DMS53 treated with DMSO at 0.1 percent for 48 hours (cell line): ENCODE measurements around the gene PPARA.
"Not testable (repeated sequence)": the region's sequence is repeated elsewhere in the genome, so short reads cannot be mapped to it uniquely, and the experiment has no call there.

Source experiments
- DNase-seq: peaks from one replicate; lab custom pipeline; 2025; ENCODE audit not compliant: unreplicated experiment; lab: John Stamatoyannopoulos, UW

Gene PPARA

DNA sequence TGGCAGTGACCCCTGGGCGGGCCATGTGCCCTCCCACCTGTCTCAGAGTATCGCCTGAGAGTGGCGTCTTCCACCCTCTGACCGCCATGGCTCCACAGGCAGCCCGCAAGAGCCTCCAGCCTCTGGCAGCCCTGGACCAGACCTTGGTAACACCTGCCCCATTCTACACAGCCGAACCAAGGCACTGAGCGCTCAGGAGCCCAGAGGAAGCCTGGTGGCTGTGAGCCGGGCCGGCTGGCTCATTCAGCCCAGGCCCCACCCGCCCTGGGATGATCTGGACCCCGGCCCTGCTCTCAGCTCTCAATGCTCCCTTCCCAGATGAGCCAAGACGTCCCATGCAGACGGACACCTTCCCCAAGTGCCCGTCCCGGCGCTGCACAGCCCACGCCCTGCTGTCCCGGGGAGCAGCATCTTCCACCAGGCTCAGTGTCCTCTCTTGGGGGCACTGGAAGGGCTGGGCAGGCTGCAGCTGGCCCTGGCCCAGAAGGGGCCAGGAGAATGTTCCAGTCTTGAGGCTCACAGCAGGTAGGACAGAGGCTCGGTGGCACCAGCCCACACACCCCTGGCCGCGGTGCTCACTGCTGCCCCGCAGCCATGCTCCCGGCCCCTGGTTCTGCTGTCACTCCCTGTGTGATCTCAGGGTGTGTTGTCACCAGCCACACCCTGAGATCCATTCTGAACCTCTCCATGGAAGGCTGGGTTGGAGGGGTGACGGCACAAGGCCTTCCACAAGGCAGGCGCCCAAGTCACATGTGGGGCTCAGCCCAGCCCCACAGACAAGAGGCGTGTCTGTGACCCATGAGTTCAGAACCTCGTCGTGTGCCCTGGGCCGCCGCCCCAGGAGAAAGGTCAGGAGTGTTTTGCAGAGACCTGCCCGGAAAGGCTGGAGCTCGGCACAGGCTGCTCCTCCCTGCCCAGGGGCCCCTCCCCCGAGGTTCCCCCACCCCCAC lies 24.2 kb upstream of the PPARA start:
- DNase-seq, result no peak

DNA sequence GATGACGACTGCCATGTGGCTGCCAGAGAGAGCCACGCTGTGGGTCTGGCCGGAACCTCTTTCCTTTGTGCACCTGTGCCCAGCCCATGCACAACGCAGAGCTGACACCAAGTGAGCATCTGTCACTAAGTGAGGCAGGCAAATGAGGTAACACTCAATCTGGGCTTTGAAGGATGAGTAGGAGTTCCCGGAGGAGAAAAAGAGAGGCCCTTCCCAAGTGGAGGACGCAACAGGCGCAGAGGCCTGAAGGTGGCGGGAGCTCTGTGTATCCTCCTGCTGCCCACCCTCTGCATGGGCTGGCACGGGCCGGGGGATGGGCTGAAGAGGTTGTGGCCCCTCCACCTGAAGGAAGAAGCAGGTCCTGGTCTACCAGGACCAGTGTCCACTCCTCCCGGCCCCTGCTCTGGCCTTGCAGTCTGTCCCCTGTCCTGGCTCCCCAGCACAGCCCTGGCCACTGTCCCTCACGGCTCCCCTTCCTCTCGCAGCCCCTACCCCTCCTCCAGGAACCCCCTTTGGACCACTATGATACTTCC lies 23.4 kb upstream of the PPARA start:
- no peak for DNase-seq

DNA sequence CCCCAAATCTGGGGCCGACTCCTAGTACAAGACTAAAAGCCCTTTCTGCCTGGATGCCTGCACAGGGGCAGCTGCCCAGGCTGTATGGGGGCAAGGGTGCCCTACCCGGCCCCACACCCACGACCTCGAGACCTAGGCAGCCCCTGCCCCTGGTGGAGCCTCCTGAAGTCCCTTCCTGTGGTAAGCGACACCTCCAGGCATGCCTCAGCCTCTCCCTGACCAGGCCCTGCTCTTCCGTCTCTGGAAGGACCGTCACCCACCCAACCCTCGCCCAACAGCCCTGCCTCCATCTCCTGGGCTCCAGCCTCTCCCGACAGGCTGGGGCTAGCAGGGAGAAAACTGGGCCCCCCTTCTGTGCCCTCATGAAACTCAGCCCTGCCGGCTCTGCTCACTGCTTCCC lies 22.8 kb upstream of the PPARA start:
- no peak for DNase-seq

DNA sequence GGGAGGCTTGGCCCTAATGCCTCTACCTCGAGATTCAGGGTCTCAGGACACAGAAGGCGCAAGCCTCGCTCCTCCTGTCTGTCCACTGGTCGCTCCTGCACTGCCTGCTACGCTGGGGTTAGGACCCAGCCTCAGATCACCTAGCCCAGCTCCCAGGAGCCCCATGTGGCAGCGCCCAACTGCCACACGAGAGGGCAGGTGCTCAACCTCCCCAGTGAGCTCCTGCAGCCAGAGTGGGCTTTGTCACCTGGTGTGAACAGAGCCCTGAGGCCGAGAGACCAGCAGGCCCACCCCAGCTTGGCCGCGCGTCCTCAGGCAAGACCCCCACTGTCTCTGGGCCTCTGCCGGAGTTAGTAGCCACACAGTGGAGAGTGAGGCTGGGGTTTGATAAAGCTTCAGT lies 21.7 kb upstream of the PPARA start:
- DNase-seq, result no peak

DNA sequence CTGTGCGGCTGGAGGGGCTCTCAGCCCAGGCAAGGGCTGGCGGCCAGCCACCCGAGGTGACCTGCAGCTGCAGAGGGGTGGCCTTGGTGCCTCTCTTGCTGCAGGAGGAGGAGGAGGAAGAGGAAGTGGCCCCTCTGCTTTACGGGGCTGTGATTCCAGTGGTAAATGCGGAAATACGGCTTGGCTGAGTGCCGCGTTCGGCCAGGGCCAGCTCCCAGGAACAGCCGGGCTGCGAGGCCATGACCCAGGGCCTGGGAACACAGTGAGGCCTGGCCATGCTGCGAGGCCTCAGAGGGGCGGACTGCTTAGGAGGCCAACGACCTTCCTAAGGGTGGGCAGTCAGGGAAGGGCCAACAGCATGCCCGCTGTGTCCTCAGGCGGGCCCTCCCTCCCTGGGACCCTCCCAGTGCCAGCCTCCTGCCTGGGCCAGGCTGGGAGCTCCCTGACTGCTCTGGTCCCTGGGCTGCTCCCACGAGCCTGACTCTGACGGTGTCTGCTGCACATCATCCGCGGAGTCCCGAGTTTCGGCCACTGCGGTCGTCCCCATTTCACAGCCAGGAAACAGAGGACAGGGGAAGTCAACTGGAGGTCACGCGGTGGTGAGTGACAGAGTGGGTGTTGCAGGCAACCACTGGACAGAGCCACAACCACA lies 20.8 kb upstream of the PPARA start:
- DNase-seq, result no peak

DNA sequence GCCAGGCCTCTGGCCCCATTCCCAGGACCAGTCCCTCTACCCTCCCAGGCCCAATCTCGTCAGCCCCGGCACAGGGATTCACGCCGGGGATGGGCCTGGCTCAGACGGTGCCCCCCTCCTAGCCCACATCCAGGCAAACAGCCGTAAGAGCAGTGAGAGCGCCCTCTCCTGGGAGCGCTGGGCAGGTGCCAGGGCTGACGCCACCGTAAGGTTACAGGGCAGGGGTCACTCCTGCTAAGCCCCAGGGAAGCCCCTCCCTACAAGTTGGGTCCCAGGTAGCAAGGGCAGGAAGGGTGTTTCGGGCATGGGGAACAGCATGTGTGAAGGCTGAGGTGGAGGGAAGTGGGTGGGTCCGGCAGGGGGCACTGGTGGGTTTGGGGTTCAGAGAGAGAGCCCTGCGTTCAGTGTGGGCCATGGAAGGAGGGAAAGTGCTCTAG lies 19.2 kb upstream of the PPARA start:
- DNase-seq, result no peak

DNA sequence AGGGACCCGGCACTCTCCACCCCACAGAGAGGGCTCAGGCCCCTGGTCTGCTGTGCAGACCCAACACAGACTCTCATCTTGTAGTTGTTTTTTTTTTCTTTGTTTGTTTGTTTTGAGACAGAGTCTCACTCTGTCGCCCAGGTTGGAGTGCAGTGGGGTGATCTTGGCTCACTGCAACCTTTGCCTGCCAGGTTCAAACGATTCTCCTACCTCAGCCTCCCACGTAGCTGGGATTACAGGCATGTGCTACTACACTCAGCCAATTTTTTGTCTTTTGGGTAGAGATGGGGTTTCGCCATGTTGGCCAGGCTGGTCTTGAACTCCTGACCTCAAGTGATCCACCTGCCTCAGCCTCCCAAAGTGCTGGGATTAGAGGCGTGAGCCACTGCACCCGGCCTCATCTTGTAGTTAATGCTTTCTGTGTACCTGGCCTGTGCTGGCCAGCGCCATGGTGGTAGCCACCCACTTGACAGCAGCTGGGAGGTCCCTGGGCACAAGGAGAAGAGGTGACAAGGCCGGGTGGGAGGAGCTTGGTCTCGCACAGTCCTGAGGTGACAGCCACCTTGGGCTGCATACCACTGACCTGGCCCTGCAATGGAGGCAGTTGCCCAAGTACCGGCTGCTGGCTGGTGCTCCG lies 18.0 kb upstream of the PPARA start:
- DNase-seq, result not testable (repeated sequence)

DNA sequence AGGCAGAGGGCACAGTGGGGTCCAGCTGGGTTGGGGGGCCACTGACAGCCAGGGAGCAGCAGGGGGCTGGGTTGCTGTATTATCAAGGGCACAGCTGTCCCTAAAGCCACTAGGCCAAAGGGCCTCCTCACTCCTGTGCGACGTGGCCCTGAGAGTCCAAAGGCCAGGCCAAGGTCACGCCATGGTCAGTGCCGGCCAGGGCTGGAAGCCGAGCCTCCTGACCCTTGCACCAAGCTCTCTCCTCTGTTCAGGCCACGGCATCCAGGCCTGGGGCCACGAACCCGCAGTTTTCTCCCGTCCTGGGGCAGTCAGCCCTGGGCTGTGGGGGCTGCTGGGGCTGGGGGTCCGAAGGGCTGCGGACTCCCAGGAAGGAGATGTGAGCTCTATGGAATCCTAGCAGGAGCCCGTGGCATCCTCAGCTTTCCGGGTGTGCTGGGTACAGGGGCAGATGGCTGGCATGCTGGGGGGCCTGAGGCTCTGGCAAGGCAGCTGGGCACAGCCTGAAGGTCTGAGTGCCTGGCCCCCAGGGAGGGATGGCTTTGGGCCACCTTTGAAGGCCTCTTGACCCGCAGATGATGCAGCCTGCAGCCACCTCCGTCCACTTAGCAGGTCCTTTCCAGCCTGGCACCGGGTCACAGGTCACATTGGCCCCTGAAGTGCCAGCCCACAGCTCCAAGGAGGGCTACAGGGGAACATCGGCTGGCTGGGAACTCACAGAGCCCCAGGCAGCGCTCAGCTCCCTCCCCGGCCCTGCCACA lies 17.3 kb upstream of the PPARA start:
- DNase-seq, result no peak

DNA sequence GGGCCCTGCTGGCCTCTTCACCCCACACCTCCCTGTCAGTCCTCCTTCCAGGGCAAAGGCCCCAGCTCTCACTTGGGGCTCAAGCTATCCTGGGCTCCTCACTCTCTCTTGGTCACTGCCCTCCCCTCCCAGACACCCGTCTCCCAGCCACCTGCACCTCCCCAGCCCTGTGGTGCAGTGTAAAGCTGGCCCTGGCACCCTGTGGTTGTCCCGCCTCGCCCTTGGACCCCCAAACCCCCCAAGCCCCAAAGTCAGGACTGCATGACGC lies 16.8 kb upstream of the PPARA start:
- no peak for DNase-seq

DNA sequence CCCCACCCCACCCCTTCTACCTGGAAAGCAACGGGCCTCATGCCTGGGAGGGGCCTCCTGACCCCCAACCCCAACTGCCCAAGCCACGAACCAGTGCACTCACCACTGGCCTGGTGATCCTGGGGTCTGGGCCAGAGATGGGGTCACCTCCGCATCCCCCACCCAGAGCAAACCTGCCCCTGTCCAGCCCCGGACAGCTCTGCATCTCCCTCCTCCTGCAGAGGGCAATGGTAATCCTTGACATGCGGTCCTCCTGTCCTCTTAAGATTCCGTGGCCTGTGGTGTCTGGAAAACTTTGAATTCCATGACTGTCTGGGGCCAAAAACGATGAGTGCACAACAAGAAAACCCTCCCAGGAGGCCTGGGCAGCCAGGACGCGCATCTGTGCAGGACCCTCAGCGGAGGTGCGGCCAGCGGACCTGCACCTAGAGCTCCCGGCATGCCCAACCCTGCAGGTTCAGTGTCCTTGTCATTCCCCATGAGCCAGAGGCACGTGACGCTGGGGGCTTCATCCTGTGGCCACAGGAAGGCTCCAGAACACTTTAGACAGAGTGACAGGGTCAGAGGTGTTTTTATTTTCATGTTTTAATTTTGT lies 16.1 kb upstream of the PPARA start:
- no peak for DNase-seq

DNA sequence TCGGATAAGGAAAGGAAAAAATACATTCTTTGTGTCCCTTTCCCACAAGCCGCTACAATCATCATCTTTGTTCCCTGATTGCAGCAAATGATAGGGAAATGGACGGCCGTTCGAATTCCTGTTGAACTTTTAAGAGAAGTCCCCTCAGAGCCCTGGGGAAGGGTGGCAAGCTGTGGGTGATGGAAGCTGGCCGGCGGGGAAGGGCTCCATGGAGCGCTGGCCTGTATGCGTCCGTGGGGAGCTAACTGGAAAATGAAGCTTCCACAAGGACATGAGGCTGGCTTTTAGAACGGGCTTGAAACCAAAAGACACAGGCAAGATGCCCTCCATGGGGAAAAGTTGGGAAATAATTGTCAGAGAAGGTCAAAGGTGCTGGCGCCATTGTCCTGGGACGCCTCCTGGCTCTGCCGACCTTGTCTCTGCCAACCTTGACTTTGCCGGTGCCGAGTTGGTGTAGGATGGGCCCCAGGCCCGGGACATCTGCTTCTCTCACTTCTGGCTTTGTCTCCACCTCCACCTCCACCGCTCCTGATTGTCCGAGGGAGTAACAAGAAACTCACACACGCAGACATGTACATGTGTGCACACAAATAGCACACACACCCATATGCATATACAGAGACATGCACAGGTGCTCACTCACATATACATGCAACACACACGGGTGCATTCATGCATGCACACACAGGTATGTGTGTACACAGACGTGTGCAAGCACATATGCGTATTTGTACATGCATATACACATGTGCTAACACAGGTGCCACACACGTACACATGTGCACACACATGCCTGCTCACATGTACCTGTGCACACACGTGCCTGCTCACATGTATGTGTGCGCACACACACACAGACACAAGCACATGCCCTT lies 14.5 kb upstream of the PPARA start:
- DNase-seq, result no peak

DNA sequence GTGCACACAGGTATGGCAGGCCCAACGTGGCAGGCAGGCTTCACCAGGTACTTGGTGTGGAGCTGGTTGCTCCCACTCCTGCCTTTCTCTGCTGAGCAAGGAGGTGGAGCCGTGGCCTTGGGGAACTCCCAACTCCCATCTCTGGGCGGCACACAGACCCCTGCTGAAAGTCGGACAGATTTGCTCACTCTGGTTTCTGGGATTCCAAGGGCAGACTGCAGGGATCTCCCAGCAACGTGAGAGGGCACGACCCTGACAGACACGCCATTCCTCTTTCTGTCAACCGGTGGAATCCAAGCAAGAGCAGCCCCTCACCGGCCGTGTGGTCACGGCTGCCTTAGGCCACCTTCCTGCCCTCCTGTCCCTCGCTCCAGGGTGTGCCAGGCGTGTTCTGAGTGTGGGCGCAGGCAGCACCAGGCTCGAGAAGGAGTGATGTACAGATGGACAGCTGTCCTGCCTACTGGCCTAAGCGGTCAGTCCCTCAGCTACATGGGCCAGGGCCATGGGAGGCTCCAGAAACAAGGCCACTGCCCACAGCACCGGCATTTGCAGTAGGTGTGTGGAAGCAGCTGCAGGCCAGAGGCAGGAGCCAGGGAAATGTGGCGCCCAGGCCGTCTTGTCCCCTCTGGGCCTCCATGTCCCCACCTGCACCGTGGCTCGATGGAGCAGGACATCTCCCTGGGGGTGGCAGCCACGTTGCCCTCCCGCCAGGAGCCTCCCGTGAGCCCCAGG lies 13.7 kb upstream of the PPARA start:
- DNase-seq, result no peak

DNA sequence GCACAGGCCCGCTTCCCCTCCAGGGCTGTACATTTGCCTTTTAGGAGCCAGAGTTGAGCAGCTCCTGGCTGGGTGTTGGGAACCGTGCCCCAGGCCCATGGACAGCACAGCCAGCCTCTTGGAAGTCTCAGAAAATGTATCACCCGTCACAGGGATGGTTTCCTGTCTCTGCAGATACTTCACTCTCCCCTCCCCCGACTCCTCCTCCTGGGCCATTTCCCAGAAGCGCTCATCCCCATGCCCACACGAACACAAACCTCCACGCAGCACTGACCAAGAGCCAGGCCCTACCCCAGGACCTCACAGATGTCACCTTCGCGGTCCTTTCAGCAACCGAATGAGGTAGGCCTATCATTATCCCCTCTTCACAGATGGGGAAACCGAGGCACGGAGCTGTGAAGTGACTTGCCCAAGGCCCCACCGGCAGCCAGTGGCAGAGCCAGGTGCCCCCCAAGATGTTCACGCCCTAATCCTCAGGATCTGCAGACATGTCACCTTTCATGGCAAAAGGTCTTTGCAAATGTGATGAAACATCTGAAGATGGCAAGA lies 13.0 kb upstream of the PPARA start:
- no peak for DNase-seq

DNA sequence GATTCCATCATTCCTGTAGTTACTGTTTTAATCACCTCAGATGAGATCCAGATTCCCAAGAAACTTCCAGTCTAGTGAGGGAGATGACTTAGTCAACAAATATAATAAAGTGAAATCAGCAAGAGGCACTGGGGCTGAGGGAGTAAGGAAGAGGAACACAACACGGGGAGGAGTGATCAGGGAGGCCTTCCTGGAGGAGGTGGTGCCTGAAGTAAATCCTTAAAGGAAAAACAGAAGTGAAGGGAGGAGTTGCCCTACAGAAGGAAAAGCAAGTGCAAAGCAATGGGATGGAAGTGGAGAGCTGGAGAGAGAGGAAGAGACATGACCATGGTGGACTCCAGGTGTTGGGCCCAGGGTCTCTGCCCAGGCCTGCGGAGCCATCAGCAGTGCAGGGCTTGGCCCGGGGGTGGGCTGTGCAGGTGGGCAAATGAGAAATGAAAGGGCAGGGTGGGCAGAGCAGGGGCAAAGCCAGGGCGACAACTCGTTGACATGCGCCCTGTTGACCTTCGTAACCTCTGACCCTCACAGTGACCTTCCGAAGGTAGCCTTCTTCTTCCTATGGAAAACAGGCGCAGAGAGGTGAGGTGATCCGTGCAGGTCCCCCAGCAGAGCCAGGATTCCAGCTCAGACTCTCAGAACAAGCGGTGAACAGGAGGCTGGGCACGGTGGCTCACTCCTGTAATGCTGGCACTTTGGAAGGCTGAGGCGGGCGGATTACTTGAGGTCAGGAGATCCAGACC lies 12.1 kb upstream of the PPARA start:
- no peak for DNase-seq

DNA sequence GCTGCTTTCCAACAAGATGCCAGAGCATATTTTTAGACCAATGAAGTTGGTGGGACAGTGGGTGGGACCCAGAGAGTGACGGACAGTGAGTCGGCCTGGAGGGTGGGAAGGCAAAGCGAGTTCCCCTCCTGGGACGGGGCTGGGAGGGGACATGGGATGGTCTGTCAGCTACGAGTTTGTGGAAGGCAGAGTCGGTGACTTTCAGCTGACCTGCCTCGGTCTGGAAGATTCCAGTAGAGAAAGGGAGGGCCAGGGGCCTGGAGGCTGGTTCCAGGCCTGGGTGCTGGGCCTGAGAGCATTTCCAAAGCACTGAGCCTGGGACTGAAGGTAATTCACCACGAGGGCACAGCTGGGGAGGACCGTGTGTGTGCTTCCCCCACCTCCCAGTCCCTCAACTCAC lies 10.9 kb upstream of the PPARA start:
- DNase-seq, result not testable (repeated sequence)

DNA sequence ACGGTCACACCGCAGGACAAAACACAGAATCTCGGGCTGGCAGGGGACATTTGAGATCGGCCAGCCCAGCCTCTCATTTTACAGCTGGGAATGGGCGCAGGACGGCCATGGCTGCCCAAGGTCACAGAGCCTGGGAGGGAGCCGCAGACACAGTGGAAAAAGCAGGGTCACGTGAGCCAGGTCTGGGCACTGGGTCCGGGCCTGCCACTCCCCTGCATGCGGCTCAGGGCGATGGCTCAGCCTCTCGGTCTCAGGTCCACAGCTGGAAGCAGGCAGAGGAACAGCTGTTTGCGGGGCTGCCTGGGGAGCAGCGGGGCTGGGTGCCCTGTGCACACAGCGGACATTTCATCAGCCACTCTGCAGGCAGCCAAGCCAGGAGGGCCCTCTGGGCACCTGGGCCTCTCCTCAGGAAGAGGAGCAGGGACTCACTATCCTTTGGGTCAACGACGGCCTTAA lies 10.4 kb upstream of the PPARA start:
- no peak for DNase-seq

DNA sequence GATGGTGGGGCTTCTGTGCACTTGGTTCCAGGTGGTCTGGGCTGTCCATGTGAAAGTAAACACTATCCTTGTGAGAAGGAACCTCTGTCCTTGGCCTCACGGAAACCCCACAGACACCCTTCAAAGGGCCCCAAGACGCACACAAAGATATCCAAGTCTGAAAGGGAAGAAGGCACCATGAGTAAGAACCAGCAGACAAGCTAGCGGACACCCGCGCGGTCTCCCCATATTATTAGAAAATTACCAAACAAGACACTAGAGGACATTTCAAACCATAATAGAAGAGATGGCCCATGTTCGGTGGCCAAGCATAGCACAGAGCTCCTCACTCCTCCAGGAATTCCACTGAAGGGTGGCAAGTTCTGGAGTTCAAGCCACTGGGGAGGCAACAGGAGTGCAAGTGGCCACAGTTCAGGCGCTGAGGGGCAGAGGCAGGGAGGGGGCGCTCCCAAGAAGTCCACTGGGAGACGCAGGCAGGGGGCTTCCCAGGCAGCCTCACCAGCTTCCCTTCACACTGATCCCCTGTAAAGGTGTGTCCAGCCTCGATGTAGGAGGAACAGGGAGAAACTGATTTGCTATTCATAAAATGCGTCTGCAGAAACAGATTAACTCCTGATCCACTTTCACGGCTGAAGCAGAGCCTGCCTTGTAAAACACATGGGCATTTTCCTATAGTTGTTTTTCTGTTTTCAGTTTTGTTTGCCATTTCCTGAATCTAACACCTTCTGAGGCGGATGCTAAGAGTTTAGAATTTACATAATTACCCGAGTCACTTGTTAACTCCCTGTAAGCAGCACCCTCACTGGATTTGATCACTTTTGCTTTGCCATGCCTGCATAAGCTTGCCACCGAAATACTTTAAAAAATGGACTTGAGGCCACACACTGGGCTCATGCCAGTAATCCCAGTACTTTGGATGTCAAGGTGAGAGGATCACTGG lies 9.1 kb upstream of the PPARA start:
- no peak for DNase-seq
